Adrenal gland (tissue), 5 donors: Measurements from ENCODE around the gene PHF3.

Experiments used
- POLR2A ChIP-seq, 2 donors: fragments of 450-650 bp; IDR thresholded peaks; one replicate each; pipeline ENCODE4 v1.6.1; 2017; ENCODE audit warnings: antibody characterized with exemption in 2 of 2, mild to moderate bottlenecking in 2 of 2, moderate library complexity in 1 of 2
- TF ChIP-seq, protein P1 (sequence below), 6 experiments: fragments of 450-650 bp in 4 of 6; fragments of 200-600 bp in 2 of 6; sonication (generic) in 1 of 6; IDR thresholded peaks; 1 replicate in 5 of 6; 2 replicates in 1 of 6; pipeline versions ENCODE4 v1.5.1 to v1.8.0; 2016 to 2021; ENCODE audit warnings: antibody characterized with exemption in 6 of 6, mild to moderate bottlenecking in 2 of 6, moderate library complexity in 1 of 6
- donor health status: DM: no; HTN: no; CAD: no.

DNA sequence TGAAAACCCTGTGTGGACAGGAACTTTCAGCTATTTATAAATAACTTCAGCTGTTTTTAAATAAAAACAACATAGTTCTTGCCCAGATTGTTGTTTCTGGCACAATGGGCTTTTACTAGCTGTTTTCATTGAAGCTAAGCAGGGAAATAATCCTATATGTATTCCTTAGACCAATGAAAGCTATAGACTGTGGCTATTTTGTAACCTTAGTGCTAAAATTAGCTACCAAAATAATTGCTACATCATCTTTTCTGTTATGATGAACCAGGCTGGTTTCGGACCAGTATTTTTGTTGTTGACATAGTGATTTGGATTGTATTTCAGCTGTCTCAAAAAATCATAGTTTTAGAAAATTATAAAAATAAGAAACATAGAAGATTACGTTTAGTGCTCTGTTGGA, 13.7 kb downstream of the PHF3 start:
- TF ChIP-seq, protein P1, sequence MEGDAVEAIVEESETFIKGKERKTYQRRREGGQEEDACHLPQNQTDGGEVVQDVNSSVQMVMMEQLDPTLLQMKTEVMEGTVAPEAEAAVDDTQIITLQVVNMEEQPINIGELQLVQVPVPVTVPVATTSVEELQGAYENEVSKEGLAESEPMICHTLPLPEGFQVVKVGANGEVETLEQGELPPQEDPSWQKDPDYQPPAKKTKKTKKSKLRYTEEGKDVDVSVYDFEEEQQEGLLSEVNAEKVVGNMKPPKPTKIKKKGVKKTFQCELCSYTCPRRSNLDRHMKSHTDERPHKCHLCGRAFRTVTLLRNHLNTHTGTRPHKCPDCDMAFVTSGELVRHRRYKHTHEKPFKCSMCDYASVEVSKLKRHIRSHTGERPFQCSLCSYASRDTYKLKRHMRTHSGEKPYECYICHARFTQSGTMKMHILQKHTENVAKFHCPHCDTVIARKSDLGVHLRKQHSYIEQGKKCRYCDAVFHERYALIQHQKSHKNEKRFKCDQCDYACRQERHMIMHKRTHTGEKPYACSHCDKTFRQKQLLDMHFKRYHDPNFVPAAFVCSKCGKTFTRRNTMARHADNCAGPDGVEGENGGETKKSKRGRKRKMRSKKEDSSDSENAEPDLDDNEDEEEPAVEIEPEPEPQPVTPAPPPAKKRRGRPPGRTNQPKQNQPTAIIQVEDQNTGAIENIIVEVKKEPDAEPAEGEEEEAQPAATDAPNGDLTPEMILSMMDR (IDR thresholded peaks at IDR 0.05) = no peak
- TF ChIP-seq POLR2A (IDR thresholded peaks at IDR 0.05) = no peak
